Activated CD4-positive, CD25-positive, alpha-beta regulatory T cell treated with anti-CD3 and anti-CD28 coated beads, Interleukin-2, amount 50 U/mL, for 16 hours (primary cell): Measurements from ENCODE around the gene CLIC3.
"Not testable (repeated sequence)": the region's sequence is repeated elsewhere in the genome, so short reads cannot be mapped to it uniquely, and the experiment has no call there.

Experiments used
- DNase-seq: peaks from one replicate; pipeline ENCODE4 v3.0.0-alpha.2; 2020; ENCODE audit warnings: low read depth, low spot score

CLIC3 gene

DNA sequence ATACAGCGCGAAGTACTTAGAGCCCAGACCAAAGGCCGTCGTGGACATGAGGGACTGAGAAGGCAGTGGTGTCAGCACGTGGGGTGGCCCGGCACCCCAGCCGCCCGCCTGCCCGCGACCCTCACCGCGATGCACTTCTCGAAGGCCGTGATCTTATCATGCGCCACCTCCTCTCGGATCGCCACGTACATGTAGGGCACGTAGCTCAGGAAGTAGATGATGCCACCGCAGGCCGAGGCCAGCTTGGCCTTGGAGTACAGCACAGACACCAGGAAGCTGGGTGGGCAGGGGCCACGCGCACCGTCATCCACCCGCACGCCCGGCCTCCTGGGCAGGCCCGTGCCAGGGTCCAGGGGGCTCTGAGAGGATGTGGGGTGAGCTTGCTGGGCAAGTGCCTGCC lies 20.7 kb upstream of the CLIC3 start:
- DNase-seq, result no peak

DNA sequence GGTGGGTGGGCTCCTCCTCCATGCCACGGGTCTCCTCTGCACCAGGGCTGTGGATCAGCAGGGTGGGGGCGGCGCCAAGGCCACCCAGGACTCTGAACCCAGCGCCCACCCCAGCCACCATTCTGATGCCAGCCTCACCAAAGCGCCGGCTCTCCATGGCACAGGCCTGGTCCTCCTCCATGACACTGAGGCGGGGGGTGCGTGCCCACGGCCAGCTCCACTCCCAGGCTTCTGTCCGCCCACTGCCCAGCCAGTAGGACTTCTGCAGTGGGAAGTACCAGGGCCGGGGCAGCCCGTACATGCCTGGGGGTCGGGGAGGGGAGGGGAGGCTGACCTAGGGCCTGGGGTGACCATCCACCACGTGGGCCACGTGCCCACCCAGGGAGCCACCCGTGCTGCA lies 20.1 kb upstream of the CLIC3 start:
- no peak for DNase-seq

DNA sequence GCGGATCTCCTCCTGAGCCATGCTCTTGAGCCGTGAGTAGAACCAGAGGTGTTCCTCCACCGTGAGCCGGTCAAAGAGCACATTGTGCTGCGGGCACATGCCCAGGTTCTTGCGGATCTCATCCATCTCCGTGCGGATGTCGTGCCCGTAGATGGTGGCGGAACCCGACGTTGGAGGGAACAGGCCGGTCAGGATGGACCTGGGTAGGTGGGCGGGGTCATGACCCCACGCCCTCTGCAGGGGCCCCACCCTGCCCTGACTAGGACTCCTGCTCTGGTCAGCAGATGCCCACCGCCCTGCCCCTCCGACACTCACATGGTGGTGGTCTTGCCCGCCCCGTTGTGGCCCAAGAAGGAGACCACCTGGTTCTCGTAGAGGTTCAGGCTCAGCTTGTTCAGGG lies 19.6 kb upstream of the CLIC3 start:
- DNase-seq, result no peak

DNA sequence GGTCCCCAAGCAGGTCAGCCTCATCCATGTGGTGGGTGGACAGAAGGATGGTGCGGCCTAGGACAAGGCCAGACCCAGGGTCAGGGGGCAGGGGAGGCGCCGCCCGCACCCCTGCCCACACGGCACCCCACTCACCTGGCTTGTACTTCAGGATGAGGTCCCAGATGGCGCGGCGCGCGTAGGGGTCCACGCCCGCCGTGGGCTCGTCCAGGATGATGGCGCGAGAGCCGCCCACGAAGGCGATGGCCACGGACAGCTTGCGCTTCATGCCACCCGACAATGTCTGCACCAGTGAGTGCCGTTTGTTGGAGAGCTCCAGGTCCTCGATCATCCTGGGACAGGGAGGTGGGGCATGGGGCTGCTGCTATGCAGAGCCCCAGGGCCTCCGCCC lies 19.2 kb upstream of the CLIC3 start:
- no peak for DNase-seq

DNA sequence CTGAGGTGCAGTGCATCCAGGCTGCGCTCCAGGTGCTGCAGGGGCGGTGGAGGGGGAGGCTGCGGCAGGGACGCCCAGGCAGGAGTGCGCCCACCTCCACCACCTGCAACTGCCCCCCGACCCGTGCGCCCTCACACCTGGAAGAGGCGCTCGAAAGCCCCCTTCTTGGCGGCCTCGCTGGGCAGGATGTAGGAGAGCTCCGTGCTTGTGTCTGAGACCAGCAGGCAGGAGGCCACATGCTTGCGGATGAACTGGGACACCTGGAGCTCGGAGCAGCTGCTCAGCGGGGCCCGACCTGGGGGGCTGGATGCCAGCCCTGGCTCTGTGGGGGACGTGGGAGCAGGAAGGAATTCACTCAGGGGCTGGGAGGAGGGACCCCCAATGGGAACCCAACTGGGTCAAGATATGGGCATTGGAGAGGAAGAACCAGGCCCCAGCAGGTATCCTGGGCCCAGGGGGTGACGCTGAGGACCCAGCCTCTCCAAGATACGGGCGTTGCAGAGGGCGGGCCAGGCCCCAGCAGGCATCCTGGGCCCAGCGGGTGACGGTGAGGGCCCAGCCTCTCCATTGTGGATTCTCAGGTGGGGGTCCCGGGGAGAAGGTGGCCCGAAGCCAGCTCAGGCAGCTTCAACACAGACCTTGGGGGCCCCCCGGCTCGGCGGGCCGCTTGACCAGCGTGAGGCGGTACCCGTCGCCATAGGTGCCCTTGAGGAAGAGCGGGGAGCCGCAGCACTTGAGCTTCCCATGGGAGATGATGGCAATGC lies 18.6 kb upstream of the CLIC3 start:
- DNase-seq, result no peak

DNA sequence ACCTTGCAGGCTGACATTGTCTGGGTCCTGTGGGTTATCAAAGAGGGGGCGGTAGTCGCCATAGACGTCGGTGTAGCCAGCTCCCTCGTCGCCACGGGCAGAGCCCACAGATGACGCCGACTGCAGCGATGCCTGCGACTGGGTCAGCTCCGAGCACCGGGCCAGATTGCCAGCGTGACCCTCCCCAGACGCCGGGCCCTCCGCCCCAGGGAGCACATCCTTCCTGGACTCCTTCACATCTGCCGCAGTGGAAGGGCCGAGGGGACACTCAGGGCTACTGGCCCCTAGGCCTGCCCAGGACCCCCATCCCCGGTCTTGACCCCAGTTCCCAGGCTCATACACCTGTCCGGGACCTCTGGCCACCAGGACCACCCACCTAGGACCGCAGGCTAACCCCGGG lies 17.8 kb upstream of the CLIC3 start:
- no peak for DNase-seq

DNA sequence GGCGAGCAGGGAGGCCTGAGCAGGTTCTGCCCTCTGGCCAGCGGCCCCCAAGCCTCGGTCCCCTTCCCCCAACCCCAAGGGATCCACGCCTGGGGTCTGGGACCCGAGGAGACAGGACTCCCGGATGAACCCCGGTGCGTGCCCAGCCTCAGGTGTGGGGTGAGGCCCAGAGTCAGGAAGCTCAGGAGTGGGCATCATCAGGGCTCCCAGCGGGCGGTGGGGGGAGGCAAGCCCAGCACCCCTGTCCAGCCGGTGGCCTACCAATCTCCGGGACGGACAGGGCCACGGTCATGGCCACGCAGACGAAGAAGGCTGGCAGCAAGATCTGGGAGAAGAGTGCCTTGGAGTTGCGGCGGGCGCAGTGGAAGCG lies 17.2 kb upstream of the CLIC3 start:
- DNase-seq, result no peak

DNA sequence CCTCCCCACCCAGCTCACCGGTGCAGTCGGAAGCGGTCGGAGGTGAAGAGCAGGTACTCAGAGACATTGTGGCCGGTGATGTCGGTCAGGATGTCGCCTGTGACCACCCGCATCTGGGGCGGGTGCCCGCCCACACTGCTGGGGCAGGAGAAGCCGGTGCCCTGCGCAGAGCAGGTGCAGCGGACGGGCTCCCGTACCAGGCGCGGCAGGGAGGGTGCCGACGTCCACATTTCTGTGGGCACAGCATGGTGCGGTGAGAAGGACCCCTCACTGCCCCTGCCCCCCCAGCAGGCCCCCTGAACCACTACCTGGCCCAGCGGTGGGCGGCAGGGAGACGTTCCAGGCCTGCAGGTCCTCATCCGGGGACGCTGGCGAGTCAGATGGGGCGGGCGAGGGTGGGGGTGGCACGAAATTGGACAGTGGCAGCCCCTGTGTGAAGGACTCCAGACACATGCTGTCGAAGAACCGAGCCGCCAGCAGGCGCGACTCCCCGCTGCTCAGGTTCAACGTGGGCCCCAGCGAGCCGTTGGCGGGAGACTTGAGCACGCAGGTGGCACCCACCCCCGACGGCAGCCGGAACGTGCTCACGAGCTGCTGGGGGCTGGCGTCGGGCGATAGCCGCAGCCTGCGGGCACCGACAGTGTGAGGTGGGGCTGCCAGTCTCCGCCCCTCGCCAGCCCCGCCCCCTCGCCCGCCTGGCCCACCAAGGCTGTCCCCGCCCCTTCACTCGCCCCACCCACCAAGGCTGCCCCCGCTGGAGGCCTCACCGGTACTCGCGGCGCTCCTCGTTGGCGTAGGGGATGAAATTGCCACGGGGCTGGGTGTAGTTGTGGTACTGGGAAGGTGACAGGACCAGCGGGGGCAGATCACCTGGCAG lies 16.6 kb upstream of the CLIC3 start:
- no peak for DNase-seq

DNA sequence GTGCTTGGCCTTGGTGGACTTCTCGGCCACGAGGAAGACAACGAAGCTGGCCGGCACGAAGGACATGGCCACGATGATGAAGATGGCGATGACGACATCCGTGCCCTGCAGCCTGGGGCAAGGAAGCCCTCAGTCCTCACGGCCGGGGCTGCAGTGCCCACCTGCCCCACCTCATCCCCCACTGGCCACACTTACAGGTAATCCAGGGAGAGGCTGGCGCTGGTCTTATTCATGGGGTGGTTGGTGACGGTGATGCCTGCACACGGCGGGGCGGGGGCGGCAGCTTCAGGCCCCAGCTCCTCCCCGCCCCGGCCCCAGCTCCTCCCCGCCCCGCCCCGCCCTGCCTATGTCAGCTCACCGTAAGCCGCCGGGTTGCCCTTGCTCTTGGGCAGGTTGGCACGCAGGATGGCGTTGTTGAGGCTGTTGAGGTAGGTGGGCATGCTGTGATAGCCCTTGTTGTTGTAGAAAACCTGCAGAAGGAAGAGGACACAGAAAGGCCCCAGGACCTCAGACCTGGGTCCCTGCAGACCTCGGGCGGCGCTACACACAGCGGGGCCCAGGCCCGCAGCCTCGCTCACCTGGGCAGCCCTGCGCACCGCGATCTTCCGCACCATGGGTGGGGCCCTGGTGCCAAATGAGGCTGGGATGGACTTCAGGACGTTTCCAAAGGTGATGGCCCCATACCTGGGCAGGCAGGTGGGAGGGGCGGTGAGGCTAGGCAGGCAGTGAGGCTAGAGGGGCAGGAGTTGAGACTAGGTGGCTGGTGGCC lies 15.7 kb upstream of the CLIC3 start:
- DNase-seq, result no peak

DNA sequence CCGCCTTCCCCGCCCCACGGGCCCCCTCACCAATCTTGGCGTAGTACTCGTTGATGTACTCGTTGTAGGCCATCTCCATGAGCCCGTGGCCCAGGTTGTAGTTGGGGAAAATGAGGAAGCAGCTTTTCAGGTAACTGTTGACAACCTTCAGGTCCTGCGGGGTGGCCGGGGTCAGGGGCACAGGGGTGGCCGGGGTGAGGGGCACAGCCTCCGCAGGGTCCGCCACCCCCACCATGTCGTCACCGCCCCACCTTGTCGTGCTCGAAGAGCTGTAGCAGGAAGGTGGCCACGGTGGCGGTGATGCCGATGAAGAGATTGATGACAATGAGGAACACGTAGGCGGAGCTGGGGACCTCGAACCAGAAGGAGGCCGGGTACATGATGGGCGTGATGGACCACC lies 14.8 kb upstream of the CLIC3 start:
- DNase-seq, result no peak

DNA sequence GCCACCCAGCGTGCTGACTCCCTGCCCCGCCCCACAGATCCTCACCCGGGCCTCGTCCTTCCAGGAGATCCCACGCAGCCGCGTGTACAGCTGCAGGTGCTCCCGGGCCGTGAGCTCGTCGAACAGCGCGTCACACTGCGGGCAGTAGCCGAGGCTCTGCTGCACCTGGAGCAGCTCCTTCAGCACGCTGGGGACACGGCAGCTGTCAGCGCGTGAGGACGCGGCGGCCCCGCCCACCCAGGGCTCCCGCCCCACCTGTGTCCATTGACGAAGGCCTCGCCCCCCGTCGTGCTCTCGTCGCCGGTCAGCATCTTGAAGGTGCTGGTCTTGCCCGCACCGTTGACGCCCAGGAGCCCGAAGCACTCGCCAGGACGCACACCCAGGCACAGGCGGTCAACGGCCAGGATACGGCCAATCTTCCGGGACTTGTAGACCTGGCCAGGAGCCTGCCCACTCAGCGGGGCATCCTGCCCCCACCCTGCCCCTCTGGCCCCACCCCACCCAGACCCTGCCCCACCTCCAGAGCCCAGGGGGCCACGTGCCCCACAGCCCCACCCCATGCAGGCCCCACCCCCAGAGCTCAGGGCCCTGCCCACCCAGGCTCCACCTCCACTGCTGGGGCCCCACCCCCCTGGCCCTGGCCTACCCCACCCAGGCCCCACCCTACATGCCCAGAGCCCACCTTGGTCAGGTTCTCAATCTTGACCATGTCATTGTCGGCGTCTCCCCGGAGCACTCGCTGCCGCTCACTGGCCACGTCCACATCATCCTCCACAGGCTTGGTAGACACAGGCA lies 13.8 kb upstream of the CLIC3 start:
- DNase-seq, result no peak

DNA sequence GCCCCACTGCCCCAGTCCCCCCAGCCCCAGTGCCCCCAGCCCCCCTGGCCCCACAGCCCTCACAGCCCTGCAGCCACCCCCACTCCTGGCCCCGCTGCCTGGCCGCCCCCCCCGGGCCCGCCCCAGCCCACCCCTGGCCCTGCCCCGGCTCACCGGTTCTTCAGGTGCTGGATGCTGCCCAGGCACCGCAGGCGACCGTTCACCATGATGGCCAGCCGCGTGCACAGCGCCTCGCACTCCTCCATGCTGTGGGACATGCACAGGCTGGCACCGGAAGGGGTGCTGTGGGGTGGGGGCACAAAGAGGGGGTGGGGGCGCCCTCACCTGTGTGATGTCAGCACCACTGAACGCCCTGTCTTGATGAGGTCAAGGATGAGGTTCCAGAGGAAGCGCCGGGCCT lies 12.8 kb upstream of the CLIC3 start:
- DNase-seq, result no peak

DNA sequence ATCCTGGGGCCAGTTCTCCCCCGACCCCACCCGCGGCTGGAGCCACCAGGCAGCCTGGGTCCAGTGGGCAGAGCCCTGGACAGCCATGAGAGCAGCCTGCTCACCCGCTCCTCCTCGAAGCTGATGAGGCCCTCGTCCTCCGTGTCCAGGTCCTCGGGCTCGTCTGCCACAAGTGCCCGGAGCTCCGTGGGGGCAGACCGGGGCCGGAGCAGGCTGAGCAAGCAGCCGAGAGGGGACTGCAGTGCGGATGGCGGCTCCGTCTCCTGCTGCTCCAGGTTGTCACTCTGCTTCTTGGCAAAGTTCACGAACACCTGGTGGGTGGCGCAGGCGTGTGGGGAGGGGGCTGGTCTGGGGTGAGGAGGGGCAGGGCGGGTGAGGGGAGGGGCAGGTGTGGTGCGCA lies 11.9 kb upstream of the CLIC3 start:
- no peak for DNase-seq

DNA sequence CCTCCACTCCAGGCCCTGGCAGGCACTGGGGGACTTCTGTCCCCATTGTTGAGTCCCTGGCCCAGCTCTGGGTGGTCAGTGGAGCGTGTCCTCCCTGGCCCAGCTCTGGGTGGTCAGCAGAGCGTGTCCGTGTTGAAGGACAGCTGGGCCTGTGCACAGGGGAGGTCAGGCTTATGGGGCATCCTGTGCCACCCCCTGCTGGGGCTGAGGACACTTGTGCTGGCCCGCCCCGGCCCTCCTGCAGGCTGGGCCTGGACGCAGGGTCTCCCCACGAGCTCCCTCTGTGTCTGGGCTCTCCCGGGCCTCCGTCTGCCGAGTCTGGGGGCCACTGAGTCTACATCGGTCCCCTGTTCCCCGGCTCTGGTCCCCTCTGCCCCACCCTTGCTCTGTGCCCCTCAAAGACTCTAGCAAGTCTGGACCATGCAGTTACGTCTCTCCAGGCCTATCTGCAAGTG lies 11.5 kb upstream of the CLIC3 start:
- no peak for DNase-seq

DNA sequence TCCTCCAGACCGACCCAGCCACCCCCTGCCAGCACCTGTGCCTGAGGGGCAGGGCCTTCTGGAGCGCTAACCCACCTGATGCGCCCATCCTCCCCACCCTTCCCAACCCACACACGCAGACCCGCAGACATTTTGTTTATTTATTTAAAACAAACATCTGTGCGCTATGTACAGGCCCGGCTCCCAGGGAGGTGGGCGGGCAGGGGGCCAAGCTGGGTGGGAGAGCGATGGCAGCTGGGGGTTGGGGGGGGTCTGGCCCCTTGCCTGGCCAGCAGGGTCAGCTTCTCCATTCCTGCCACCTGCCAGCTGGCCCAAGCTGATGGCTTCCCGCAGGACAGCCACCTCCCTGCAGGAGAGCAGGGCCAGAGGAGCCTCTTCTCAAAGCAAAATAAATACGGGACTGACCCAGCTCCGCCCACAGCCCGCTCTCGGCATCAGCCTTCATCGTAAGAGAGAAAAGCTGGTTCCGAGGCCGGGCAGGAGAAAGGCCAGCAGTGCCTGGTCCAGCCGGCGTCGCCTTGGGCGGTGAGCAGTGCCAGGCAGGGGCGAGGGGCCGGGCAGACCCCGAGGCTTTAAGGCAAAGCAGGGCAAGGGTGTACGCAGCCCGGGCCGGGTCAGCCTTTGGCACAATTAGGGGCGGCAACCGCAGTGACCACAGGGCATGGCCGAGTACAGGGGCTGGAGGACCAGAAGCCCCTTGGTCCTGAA lies 10.9 kb upstream of the CLIC3 start:
- no peak for DNase-seq

DNA sequence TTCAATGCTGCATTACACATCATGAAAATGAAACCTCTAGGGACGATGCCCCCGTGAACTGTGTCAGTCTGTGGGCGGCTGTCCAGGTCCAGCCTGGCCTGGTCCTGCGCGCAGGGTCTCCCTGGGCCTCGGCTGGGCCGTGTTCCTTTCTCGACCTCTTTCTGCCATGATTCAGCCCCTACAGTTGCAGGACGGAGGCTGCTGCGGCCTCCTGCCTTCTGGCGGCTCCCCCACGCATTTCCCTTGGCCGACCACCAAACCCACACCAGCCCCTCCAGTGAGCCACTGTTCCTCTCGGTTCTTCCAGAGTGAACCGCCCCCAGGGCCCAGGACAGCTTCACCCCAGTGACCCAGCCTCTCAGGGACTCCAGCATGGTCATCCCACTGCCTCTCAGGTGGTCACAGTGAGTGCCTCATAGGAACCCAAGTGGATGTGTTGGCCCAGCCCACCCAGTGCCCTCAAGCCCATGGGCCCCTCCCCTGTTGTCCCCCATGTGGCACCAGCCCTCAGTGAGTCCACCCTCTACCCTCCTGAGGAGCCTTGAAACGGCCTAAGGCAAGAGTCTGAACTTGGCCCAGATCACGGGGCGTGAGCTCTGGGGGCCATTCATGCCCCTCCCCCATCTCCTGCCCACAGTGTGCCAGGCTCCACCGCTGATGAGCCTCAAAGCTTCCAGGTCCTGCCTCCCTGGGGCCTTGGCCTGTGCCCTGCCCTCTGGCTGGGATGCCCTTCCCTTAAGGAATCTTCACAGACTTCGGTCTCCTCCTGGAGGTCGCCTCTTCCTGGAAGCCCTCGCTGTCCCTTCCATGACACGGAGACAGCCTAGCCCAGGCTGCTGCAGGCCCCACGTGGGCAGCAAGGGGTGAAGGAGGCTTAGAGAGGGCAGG lies 10.0 kb upstream of the CLIC3 start:
- DNase-seq, result no peak

DNA sequence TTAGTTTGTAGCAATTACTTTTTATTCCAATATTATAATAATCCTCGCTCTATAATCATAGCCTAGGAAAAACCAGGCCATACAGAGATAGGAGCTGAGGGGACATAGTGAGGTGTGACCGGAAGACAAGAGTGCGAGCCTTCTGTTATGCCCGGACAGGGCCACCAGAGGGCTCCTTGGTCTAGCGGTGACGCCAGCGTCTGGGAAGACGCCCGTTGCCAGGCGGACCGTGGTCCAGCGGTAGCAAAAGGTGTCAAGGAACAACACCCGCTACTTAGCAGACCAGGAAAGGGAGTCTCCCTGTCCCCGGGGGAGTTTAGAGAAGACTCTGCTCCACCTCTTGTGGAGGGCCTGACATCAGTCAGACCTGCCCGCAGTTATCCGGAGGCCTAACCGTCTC lies 7.9 kb upstream of the CLIC3 start:
- DNase-seq, result not testable (repeated sequence)

DNA sequence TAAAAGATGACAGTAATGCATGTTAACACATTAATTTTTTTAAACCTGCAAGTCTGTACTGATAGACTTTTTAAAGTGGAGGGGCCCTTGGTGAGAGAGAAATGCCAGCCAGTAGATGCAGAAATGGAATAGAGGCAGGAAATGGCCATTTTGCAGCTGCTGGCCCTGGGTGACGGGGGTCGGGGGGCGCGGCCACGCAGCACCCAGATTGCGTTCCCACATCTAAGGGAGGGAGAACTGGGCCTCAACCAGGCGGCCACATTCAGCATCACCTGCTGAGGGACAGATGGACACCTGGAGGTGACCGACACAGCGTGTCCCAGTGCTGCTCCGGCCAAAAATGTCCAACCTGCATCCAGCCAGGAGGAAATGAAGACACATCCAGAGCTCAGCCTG lies 6.3 kb upstream of the CLIC3 start:
- no peak for DNase-seq

DNA sequence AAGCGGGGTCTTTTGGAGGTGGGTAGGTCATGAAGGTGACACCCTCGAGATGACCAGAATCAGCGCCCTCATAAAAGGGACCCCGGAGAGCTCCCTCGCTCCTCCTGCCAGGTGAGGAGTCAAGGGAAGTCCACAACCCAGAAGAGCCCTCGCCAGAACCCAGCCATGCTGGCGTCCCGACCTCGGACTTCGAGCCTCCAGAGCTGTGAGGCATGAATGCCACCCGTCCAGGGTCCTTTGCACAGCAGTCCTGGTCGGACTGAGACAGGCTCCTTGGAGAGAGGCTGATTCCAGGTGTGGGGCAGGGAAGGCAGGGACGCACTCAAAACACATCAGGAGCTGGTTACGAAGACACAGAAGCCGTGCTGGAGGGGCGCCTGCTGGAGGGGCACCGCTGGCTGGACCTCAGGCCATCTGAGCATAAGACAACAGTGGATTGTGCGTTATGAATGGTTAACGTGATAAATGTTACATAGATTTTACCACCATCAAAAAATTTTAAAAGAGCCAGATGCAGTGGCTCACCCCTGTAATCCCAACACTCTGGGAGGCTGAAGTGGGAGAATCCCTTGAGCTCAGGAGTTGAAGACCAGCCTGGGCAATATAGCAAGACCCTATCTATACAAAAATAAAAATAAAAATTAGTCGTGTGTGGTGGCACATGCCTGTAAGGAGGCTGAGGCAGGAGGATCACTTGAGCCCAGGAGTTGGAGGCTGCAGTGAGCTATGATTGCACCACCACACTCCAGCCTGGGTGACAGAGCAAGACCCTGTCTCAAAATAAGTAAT lies 5.7 kb upstream of the CLIC3 start:
- no peak for DNase-seq
